Stimulated activated CD8-positive, alpha-beta memory T cell treated with anti-CD3 and anti-CD28 coated beads, Interleukin-12 subunit alpha, Interleukin-12 subunit beta, amount 100 ng/mL, for 1 hour (primary cell): ENCODE data around the gene CCNQ.

Experiments used
- DNase-seq: peaks from one replicate; pipeline ENCODE4 v3.0.0-alpha.2; 2020; ENCODE audit warnings: low read depth

CCNQ gene

DNA sequence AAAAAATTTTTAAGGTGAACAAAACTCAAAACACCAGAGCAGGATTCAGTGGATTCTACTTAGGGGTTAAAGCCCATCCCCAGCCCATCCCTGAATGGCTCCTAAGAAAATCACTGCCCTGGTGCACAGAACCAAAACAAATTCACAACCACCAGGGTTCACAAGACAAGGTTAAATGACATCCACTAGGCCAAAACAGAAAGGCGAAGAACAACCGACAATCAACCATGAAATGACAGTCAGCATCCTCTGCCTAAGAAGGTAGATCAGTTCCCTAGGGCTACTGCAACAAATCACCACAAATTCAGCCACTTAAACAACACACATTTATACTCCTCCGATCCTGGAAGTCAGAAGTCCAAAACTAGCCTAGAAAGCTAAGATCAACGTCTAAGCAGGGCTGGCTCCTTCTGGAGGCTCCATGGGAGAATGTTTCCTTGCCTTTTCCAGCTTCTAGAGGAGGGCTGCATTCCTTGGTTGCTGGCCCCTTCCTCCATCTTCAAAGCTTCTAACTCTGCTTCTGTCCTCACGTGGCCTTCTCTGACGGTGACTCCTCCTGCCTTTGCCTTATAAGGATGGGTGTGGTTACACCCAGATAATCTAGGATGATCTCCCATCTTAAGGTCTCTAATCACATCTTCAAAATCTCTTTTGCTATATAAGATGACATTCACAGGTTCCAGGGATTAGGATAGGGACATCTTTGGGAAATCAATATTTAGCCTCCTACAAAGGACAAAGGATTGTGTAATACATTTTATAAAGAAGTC lies 1.8 kb downstream of the CCNQ start:
- DNase-seq: no peak

DNA sequence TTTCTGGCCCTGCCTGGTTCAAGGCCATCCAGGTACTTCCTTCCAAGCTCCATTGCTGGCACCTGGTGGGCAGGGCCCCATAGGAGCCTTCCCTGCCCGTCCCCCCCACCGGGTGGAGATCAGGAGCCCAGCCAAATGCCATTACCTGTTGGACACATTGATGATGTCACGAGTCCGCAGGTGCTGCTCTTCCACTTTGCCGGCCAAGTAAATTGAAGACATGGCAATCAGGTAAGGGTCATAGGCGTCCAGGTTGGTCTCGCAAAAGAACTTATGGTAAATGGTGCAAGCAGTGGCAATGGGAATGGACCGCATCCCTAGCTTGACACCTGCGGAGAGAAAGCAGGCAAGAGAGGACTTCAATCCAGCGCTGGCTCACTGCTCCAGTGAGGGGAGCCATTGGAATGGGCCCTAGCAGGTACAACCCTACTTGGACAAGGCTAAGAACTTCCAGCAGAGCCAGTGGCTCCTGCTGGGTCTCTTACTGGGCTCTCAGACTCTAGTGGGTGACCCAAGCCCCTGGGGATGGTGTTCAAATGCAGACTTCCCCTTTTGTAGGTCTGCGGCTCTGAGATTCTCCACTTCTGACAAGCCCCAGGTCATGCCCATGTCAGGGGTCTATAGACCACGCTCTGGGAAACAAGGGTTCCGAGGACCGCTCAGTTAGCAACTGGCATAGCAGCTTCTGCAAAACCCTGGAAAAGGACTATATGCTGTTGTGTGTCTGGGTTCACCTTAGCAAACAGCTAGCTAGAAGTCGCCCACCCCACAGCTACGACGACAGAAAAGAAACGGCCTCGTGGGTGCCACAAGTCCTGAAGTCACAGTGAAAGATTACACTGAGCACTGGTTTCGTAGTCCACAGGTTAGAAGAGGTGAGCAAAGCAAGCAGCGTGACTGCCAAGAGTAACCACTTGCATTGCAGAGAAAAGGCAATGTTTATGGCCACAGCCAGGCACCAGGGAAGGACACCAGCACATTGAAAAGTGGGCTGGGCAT lies 2.8 kb downstream of the CCNQ start:
- DNase-seq: no peak

DNA sequence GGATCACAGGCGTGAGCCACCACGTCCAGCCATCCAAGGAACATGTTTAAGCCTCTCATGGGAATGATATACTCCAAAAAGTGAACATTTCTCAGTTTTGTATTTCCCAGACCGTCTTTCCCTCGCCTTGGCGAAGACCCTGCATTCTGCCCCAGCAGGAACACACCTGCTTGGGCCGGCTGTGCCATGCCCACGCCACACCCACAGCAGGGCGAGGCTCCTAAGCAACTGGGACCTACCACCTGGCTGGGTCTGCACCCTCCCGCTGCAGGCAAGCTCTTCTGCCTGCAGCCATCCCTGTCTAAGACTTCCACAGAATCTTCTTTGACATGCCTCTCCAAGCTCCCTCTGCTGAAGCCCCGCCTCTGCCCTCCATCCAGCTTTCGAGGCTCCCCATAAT lies 3.6 kb downstream of the CCNQ start:
- no peak for DNase-seq

DNA sequence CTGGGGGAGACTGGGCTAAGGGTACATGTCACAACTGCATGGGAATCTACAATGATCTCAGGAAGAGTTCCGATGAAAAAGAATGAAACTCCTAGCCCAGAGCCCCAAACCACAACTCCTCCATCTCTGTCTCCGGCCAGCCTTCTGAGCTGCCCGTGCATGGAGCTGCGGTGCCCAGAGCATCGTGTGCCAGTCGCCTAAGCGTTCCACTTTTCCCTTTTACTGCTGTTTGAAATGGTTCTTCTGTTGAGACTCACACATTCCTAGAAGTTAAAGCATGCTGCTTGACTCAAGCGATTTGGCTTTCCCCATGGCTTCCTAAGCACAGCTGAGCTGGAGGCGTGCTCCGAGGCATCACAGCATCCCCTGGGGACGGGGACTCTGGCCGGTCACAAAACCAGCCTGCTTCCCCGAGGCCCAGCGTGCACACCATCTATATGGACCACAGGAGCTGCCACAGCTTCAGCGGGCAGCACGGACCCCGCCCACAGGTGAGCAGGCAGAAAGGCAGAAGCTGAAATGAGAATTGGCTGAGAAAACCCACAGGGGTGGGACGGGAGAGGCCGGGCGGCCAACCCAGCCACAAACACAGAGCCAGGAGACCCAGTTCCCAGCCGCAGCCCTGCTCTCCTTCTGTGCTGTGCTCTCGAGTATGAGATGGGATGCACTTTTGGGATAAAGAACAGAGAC lies 5.0 kb downstream of the CCNQ start:
- no peak for DNase-seq

DNA sequence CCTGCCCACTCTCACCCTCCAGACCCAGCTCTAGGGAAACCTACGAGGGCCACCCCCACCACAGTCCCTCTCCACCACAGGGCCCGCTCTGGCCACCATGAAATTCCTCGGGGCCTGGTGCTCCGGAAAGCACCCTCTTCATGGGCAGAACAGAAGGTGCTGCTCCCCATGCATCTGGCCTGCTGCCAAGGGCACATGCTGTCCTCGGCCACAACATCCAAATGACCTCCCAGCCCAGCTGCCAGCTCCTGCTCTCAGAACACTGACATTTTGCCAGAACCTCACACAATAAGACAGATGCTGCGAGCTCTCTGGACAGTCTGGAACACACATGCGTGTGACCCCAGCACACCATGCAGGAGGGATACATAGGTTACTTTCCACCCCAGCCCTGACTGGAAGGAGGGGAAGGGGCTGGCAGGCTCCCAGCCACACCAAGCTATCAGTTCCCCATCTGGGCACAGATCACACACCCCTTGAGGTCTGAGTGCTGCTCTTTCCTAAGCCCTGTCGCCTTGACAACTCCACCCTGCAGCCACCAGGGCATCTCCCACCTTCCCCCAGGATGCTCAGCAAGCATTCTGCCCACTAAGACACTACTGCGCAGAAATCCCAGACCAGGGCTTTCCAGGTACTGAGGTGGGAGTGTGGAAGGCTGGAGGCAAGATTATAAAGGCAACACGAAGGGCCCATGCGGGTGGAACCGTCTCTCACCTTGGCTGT lies 5.8 kb downstream of the CCNQ start:
- DNase-seq: no peak

DNA sequence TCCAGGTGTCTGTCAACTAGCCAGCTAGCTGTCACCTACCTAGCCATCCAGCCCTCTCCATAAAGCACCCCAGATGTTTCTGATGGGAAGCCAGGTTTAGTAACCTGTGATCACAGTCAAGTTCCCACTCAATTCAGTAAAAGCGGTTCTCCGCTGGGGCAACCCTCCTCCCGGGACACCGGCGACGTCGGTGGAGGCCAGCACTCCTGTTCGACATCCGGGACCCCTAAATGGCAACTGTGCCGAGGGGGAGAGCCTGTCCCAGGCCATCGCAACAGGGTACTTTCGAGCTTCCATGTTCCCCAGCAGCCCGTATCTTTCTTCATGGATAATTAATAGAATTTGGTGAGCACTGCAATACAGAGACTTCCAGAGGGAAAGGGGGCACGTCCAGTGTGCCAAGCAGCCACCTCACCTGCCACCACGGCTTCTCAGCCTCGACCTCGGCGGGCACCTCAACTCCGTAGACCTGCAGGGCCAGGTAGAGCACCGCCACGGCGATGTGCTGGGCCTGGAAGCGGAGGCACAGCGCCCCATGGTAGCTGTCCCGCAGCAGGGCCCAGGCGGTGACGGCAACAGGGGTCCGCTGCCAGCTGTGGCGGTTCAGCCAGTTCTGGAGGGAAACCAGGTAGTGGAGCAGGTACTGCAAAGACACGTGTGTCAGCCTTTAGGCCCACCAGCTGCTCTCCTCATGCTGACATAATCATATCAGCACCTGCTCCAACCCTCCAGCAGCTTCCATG lies 6.7 kb downstream of the CCNQ start:
- DNase-seq: no peak

DNA sequence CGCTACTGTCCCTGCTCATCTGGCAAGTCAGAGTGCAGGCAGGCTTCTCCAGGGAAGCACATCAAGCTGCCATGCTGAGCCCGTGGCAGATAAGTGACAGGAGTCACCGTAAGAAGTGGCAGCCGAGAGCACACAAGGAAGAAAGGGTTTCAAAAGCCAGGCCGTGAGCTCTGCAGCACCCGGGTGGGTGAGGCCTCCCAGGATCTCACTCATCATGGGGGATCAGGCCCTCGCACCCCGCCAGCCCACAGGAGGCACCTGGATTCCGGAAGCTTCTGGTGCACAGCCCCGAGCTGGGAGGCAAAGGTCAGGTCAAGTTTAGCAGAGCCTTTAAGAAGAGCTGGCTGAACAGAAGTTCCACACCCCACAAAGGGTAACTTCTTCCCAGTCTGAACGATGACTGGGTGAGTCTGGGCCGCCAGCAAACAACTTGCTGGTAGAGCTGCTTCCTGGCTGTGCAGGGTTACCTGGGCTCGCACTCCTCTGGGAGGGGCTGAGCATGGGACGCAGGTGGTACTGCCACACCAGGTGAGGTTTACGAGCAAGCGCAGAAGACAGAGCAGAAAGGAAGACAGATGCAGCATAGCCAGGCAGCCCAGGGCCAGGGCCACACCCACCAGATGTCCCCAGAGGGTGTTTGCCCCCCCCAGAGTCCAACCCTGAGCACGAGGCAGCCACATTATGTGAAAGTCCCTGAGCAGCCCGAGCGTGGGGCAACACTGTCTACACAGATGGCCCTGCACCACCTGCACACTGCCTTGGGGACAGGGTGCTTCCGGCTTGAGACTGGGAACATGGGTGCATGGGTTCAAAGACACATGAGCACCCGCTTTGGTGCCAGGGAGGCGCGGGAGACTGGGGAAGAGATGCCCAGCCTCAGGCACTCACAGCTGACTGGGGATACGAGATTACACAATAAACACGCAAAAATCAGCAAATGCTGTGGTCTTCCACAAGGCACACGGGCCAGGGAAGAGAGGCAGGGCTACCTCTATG lies 7.7 kb downstream of the CCNQ start:
- no peak for DNase-seq

DNA sequence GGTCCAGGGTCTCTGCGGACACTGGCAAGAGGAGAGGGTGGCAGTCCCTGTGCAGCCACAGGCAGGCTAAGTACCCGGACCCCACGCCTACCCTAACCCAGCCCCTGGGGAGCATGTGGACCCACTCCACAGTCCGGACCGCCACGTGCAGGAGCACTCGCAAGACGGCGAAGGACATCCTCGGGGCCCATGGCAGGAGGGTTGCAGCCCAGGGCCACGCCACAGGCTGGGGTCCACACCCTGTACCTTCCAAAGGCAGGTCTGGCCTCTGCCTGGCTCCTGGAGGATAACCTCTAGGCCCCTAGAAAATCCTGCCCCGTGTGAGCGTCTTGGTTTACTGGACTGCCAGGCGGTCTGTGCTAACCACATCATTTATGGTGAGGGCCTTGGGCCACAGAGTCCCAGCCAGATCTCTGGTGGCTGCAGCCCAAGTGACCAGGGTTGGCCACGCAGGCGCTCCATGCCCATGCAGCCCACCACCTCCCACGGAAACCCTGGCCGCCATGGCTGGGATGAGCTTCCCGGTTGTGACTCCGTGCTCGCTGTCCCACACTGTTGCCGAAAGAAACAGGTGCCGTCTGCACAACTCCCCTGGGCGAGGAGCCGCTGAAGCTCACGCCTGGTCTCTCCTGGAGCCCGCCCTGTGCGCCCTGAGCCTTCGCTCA lies 10.0 kb downstream of the CCNQ start:
- no peak for DNase-seq

DNA sequence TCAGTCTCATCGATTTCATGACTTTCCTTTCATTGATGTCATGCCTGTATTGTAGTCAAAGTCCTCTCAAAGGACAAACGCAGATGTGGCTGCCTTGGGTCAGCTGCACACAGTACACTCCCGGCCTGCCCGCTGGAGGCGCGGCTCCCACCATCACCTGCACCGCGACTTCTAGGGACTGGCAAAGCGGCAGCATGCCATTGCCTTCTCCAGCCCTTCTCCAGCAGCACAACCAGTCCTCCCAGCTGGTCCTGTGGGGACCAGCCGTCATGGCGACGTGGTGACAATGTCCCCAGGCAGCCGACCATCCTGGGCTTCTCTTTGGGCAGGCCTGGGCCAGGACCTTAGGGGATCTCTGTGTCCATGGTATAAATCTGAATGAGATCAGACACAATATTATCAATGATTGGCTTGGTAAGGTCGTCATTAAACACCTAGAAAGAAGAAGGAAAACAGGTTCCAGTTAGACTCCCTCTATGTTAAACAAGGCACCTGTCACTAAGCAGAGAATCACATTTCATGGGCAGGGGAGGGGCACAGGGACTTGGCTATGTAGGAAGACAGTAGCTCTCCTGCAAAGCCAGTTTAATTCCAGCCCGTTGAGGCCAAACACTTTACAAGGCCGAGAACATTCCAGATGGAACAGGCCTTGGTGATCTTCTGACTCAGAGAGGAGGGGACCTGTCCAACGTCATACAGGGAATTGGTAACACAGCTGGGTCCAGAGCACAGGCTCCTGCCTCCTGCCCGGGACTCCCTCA lies 10.7 kb downstream of the CCNQ start:
- DNase-seq: no peak

DNA sequence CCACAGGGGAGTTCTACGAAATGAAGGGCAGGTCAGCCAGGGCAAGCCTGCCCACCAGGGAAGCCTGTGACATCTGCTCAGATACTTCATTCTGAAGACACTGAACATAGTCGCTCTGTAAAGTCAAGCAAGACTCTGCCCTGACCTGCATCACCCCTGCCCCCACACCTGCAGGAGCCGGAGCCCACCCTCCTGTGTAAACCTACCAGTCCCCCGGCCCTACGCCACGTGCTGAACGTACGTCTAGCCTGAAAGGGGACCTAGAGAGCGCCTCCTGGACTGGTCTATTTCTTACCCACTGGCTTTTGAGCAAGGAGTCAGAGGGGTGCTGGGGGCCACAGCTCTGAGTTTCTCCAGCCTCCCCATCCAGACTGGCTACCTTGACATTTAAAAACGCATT lies 11.6 kb downstream of the CCNQ start:
- DNase-seq: no peak

DNA sequence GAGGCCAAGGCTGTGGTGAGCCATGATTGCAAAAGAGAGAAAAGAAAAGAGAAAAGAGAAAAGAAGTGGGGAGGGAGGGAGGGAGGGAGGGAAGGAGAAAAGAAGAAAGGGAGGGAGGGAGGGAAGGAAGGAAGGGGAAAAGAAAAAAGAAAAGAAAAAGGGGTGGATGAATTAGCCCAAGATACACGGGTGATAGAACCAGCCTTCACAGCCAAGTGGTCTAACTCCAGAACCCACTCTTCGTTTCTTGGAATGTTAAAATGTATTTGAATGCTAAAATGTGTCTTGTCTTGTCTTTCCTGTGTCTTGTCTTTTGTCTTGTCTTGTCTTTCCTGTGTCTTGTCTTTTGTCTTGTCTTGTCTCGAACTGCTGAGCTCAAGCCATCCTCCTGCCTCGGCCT lies 13.1 kb downstream of the CCNQ start:
- no peak for DNase-seq

DNA sequence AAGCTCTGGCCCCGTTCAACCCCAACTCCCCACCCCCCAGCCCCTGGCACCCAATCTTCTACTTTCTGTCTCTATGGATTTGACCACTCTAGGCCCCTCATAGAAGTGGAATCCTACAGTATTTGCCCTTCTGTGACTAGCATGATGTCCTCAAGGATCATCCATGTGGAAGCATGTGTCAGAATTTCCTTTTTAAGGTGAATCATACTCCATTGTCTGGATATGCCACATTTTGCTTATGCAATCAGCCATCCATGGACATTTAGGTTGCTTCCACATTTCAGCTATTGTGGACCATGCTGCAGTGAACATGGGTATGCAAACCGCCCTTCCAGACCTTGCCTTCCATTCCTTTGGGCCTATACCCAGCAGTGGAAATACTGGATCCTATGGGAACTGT lies 15.5 kb downstream of the CCNQ start:
- DNase-seq: no peak

DNA sequence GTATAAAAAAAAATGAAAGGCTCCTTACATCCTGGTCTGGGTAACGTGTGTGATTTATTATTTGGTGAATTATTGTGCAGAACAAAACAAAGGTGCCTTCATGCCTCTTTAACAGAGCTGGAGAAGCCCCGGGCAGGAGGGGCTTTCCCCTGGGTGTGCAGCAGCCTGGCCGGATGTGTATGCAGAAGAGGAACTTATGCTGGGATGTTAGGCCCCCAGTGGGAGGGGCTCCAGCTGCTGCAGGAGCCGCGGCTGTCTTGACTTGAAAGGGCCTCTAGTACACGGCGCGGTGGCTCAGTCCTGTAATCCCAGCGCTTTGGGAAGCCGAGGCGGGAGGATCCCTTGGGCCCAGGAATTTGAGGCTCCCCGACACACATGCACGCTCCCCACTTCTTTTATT lies 16.0 kb downstream of the CCNQ start:
- peak; percentile 28 for DNase-seq

DNA sequence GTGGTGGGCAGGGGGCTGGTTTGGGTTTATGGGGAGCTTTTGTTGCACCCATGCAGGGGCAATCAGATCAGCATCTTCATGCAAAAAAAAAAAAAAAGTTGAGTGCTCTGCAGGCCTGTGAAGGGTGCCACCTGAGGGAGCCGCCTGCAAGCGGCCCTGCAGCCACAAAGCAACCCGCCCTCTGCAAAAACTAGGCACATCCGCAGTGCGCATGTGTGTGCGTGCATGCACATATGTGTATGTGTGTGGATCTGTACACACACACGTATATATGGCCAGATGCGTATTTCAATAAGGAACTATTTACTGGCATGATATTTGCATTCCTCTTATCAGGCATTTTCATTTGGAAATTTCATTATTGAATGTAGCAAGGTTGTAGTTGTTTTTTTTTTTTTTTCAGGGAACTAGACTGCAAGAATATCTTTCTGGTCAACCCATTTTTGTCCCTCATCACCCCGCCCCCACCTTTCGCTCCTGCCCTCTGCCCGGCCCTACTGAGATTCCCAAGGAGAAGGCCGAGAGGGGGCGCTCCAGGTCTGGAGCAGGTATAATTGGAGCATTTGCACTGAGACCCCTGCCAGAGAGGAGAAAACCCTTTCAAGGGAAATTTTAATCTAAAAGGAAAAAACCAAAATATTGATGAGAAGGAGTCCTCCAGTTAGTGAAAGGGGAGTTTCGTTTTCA lies 18.1 kb downstream of the CCNQ start:
- no peak for DNase-seq

DNA sequence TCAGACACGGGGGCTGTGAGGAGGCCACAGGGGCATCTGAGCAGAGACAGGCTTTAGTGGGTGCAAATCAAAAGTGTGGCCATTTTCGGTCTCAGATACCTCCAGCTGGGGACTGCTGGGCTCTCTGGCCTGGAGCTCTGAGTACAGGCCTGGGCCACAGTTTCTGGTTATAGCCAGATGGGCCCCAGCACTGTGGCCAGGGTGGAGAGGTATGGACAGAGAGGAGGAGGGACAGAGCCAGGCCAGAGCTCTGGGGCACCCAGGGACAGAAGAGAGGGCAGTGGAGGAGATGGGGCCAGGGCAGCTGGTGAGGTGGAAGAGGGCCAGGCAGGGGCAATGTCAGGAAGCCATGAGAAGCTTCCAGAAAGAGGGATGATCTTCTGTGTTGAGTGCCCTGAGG lies 20.1 kb downstream of the CCNQ start:
- no peak for DNase-seq

DNA sequence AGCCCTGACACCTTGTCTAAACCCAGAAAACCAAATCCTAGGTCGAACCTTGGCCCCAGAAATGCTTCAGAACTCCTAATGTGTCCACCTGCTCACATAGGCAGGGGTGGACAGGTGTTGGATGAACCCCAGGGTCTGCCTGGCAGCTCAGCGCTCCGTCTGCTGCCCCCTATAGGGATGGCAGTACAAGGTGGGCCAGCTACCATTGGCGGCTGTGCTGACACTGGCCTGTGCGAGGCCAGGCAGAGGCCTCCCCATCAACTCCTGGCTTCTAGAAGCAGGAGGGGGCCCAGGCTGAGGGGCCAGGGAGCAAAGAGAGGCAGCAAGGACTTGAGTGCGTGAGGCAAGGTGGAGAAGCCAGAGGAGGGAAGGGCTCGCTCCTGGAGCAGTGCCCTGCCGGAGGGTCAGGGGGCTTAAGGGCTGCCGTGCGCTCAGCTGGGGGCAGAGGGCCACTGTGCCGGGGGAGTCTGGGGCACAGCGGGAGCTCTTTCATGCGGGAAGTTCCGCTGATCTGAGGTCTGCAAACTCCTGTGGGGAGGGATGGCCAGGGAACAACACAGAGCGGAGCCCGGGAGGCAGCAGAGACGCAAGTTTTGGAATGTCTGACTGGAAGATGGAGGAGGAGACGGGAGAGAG lies 20.6 kb downstream of the CCNQ start:
- DNase-seq: no peak

DNA sequence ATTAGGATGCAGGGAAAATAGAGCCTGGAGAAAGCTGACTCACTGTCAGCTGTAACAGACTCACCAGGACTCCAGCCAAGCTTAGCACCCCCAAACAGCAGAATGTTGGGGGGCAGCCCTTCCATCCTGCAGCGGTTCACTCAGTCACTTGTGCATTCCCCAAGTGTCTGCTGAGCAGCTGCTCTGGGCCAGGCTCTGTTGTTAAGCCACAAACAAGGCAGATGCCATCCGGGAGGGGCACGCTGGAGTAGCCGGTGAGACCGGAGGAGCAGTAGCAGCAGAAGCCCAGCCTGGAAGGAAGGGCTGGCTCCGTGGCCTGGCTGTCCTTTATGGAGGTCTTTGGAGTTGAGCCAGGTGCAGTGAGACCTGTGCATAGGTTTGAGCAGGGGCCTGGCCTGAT lies 22.0 kb downstream of the CCNQ start:
- no peak for DNase-seq
